ENCODE data around the gene ASAP3.
A peak's percentile ranks its signal among the peaks of the same experiment; 100 is the strongest.

ASAP3 gene

DNA sequence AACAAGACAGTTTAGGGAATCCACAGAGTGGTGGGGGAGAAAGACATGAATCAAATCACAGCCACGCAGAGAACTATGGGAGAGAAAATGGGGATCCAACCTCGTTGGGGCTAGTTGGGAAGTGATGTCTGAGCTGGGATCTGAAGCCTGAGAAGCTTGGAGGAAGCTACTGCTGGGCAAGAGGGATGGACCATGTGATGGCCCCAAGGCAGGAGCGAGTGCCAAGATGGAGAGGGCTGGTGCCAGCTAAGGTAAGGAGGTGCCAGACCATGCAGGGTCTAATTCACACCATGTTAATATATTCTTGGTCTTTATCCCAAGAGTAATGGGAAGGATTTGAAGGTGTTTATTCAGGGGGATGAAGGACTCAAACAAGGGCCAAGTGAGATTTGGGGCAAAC, 41.2 kb downstream of the ASAP3 start:
- H3K4me3 ChIP-seq (ENCODE audit: low read length) = no peak overlapping the region
- TF ChIP-seq, protein P1, sequence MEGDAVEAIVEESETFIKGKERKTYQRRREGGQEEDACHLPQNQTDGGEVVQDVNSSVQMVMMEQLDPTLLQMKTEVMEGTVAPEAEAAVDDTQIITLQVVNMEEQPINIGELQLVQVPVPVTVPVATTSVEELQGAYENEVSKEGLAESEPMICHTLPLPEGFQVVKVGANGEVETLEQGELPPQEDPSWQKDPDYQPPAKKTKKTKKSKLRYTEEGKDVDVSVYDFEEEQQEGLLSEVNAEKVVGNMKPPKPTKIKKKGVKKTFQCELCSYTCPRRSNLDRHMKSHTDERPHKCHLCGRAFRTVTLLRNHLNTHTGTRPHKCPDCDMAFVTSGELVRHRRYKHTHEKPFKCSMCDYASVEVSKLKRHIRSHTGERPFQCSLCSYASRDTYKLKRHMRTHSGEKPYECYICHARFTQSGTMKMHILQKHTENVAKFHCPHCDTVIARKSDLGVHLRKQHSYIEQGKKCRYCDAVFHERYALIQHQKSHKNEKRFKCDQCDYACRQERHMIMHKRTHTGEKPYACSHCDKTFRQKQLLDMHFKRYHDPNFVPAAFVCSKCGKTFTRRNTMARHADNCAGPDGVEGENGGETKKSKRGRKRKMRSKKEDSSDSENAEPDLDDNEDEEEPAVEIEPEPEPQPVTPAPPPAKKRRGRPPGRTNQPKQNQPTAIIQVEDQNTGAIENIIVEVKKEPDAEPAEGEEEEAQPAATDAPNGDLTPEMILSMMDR (IDR thresholded peaks at IDR 0.05; ENCODE audit: insufficient read depth, low read depth, low read length, missing control alignments) = no peak
- DNase-seq (ENCODE audit: low read depth) = no peak

- TF ChIP-seq, protein P1 (IDR thresholded peaks at IDR 0.05; ENCODE audit: insufficient read depth, low read depth, low read length, missing control alignments) = no peak
- no peak for DNase-seq (ENCODE audit: low read depth)
- no peak overlapping the region for H3K4me3 ChIP-seq (ENCODE audit: low read length)
These were observed 42.4 kb downstream of the ASAP3 start for GRCh38 chr1:23441446-23442148.

- TF ChIP-seq, protein P1 (IDR thresholded peaks at IDR 0.05; ENCODE audit: insufficient read depth, low read depth, low read length, missing control alignments) = no peak
- DNase-seq (ENCODE audit: low read depth) = no peak
- H3K4me3 ChIP-seq (ENCODE audit: low read length) = no peak overlapping the region
These were observed 45.4 kb downstream of the ASAP3 start for GRCh38 chr1:23438545-23438944.

- H3K4me3 ChIP-seq (ENCODE audit: low read length) = no peak overlapping the region
- TF ChIP-seq, protein P1 (IDR thresholded peaks at IDR 0.05; ENCODE audit: insufficient read depth, low read depth, low read length, missing control alignments) = no peak
- DNase-seq (ENCODE audit: low read depth) = no peak
These were observed 46.7 kb downstream of the ASAP3 start for GRCh38 chr1:23437355-23437664.

GRCh38 chr1:23436520-23437354, 47.2 kb downstream of the ASAP3 start:
- DNase-seq (ENCODE audit: low read depth) = no peak
- no peak overlapping the region for H3K4me3 ChIP-seq (ENCODE audit: low read length)

GRCh38 chr1:23434260-23434775, 49.7 kb downstream of the ASAP3 start:
- DNase-seq (ENCODE audit: low read depth) = peak; percentile 48
- H3K4me3 ChIP-seq (ENCODE audit: low read length) = no peak overlapping the region
- TF ChIP-seq, protein P1 (IDR thresholded peaks at IDR 0.05; ENCODE audit: insufficient read depth, low read depth, low read length, missing control alignments) = no peak

More at GRCh38 chr1:23436520-23437354, 47.2 kb downstream of the ASAP3 start:
- TF ChIP-seq, protein P1 (IDR thresholded peaks at IDR 0.05; ENCODE audit: insufficient read depth, low read depth, low read length, missing control alignments) = no peak
